ENCODE results near the gene EXOSC9.

DNA sequence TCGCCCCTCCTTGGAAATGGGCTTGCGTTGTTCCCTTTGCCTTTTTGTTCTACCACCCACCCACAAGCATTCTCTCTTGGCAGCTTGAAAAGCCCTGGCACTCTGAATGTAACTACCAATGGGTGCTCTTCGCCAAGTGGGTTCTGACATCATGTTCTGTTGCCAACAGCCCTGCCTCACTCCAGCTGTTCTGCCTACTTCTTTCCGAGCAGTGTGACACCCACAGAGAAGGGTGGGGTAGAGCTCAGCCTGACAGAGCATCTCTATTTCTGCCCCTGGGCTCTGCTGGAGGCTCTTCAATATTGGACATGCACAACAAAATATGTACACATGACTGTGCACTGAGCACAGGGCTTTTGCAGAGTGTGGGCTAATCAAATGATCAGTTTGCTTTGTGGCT is 15.6 kb upstream of the EXOSC9 start:
- TF ChIP-seq CTCF (conservative IDR thresholded peaks at IDR 0.05 in 1 of 2, IDR thresholded peaks at IDR 0.05 in 1 of 2; ENCODE audit: low read depth in 1 of 2, low read length in 2 of 2) (no peak), EZH2 (IDR thresholded peaks at IDR 0.05; ENCODE audit: low read length, missing control alignments) (no peak)

Measured in fibroblast of lung (primary cell).